GM23338 (cell line): ENCODE results near the gene WDR49. TPM values are rescaled to one million over a fixed set of nuclear protein-coding genes. Genes with fewer than 3 reads are reported as not detected.

Source experiments
- ATAC-seq: fragments of 200-7000 bp; cut with Tn5 transposase; 3 replicates; pipeline ENCODE4 v1.9.1; 2020
- DNase-seq: peaks from one replicate; pipeline ENCODE4 v3.0.0-alpha.2; 2015; ENCODE audit warnings: low spot score
- H2AFZ ChIP-seq: fragments of 200-600 bp; sonication (generic); 2 replicates; pipeline ENCODE4 v1.8.0; 2016; ENCODE audit warnings: antibody characterized with exemption, mild to moderate bottlenecking, moderate library complexity
- H3F3A ChIP-seq: fragments of 200-600 bp; sonication (generic); replicated peaks from 2 replicates; pipeline ENCODE4 v1.8.0; 2017; ENCODE audit warnings: antibody characterized with exemption, mixed run types, low read depth
- H3K27ac ChIP-seq: fragments of 200-600 bp; sonication (generic); 2 replicates; pipeline ENCODE4 v1.6.1; 2016; ENCODE audit warnings: low read depth
- H3K27me3 ChIP-seq: fragments of 200-600 bp; sonication (generic); 2 replicates; pipeline ENCODE4 v1.8.0; 2016; ENCODE audit warnings: mild to moderate bottlenecking, mixed run types, moderate library complexity; ENCODE audit not compliant: insufficient read depth
- H3K36me3 ChIP-seq: fragments of 200-600 bp; sonication (generic); 2 replicates; pipeline ENCODE4 v1.8.0; 2016; ENCODE audit warnings: mild to moderate bottlenecking; ENCODE audit not compliant: insufficient read depth
- H3K4me1 ChIP-seq: fragments of 200-600 bp; sonication (generic); 2 replicates; pipeline ENCODE4 v1.8.0; 2016; ENCODE audit warnings: mild to moderate bottlenecking, moderate library complexity; ENCODE audit not compliant: insufficient read depth
- H3K4me2 ChIP-seq: fragments of 200-600 bp; sonication (generic); 2 replicates; pipeline ENCODE4 v1.7.1; 2017; ENCODE audit warnings: mixed run types
- H3K4me3 ChIP-seq: fragments of 200-600 bp; sonication (generic); 2 replicates; pipeline ENCODE4 v1.6.1; 2016; ENCODE audit warnings: mixed run types
- H3K79me2 ChIP-seq: fragments of 200-600 bp; sonication (generic); replicated peaks from 2 replicates; pipeline ENCODE4 v1.8.0; 2017; ENCODE audit warnings: mild to moderate bottlenecking; ENCODE audit not compliant: insufficient read depth
- H3K9me2 ChIP-seq: fragments of 200-600 bp; sonication (generic); 2 replicates; pipeline ENCODE4 v1.8.0; 2017; ENCODE audit not compliant: insufficient read depth
- H4K20me1 ChIP-seq: fragments of 200-600 bp; sonication (generic); replicated peaks from 2 replicates; pipeline ENCODE4 v1.8.0; 2017; ENCODE audit warnings: mild to moderate bottlenecking; ENCODE audit not compliant: insufficient read depth
- H3K27ac Mint-ChIP-seq: 2 replicates; pipeline ENCODE4 v1.8.0; 2020; ENCODE audit warnings: inconsistent platforms, mild to moderate bottlenecking, moderate library complexity, mixed read lengths
- H3K27me3 Mint-ChIP-seq: 3 replicates; pipeline ENCODE4 v1.8.0; 2022; ENCODE audit warnings: low read depth, mild to moderate bottlenecking, moderate library complexity, mixed read lengths, inconsistent platforms; ENCODE audit not compliant: insufficient read depth, poor library complexity
- H3K36me3 Mint-ChIP-seq: 3 replicates; pipeline ENCODE4 v1.8.0; 2021; ENCODE audit warnings: low read depth, mild to moderate bottlenecking, inconsistent platforms, moderate library complexity, mixed read lengths
- H3K4me1 Mint-ChIP-seq: 3 replicates; pipeline ENCODE4 v1.8.0; 2020; ENCODE audit warnings: mild to moderate bottlenecking, inconsistent platforms, mixed read lengths
- H3K4me3 Mint-ChIP-seq: 3 replicates; pipeline ENCODE4 v1.8.0; 2021; ENCODE audit warnings: moderate library complexity, mild to moderate bottlenecking, inconsistent platforms, mixed read lengths
- H3K9me3 Mint-ChIP-seq: 3 replicates; pipeline ENCODE4 v1.8.0; 2020; ENCODE audit warnings: moderate library complexity, mild to moderate bottlenecking, inconsistent platforms, mixed read lengths
- CREB1 ChIP-seq: fragments of 250-450 bp; sonication (Bioruptor Pico); IDR thresholded peaks from 2 replicates; pipeline ENCODE4 v1.5.0; 2020; ENCODE audit warnings: low read depth, mild to moderate bottlenecking, moderate library complexity
- CTCF ChIP-seq, 2 experiments: fragments of 200-600 bp in 1 of 2; sonication (generic) in 1 of 2; conservative IDR thresholded peaks; 2 replicates each; pipeline versions ENCODE4 v1.5.1 to v1.6.1; 2016 to 2017; ENCODE audit warnings: antibody characterized with exemption in 2 of 2, low read depth in 2 of 2, mild to moderate bottlenecking in 2 of 2, moderate library complexity in 1 of 2
- EZH2 ChIP-seq: fragments of 200-600 bp; sonication (generic); IDR thresholded peaks from one replicate; pipeline ENCODE4 v1.8.0; 2017; ENCODE audit warnings: antibody characterized with exemption, mild to moderate bottlenecking, low read depth; ENCODE audit not compliant: unreplicated experiment
- EZH2phosphoT487 ChIP-seq: fragments of 200-600 bp; sonication (generic); IDR thresholded peaks from one replicate; pipeline ENCODE4 v1.8.1; 2018; ENCODE audit warnings: antibody characterized with exemption; ENCODE audit not compliant: unreplicated experiment
- JUNB ChIP-seq: IDR thresholded peaks from one replicate; pipeline ENCODE4 v1.6.1; 2016; ENCODE audit warnings: antibody characterized with exemption; ENCODE audit not compliant: unreplicated experiment
- POLR2AphosphoS5 ChIP-seq: IDR thresholded peaks from 2 replicates; pipeline ENCODE4 v1.6.1; 2016; ENCODE audit warnings: antibody characterized with exemption, low read depth
- REST ChIP-seq: IDR thresholded peaks from one replicate; pipeline ENCODE4 v1.6.1; 2018; ENCODE audit warnings: antibody characterized with exemption; ENCODE audit not compliant: unreplicated experiment
- STAT1 ChIP-seq: IDR thresholded peaks from one replicate; pipeline ENCODE4 v1.6.1; 2016; ENCODE audit warnings: antibody characterized with exemption; ENCODE audit not compliant: unreplicated experiment
- ZNF114 ChIP-seq: fragments of 250-450 bp; sonication (Bioruptor Pico); IDR thresholded peaks from 2 replicates; pipeline ENCODE4 v1.5.0; 2020; ENCODE audit warnings: mild to moderate bottlenecking, moderate library complexity
- ZNF331 ChIP-seq: fragments of 250-450 bp; sonication (Bioruptor Pico); IDR thresholded peaks from 2 replicates; pipeline ENCODE4 v1.5.0; 2020; ENCODE audit warnings: low read depth, mild to moderate bottlenecking, moderate library complexity
- polyA plus RNA-seq: library from polyadenylated mRNA; unstranded; fragments of >200 nt; fragmentation: Nextera tagmentation; extraction: Ambion mirVana; gene quantifications from 2 replicates; pipeline ENCODE4 v1.2.1, GENCODE V29; 2016
- total RNA-seq: library from RNA; depleted of rRNA; stranded (reverse); fragments of >200 nt; shearing (Covaris generic); gene quantifications from 2 replicates; pipeline ENCODE4 v1.2.3, GENCODE V29; 2014
- TF ChIP-seq, protein P1 (sequence below): IDR thresholded peaks from 2 replicates; pipeline ENCODE4 v1.6.1; 2016; ENCODE audit warnings: antibody characterized with exemption

Gene WDR49
- total and polyA plus RNA-seq, 2 experiments from 2014 or later = 1.4 to 1.9 TPM

- H3K4me2 ChIP-seq = no peak overlapping the region
- H3K9me2 ChIP-seq = no peaks in the 10 kb centered on the region
- Mint-ChIP-seq H3K9me3 (no peaks in the 10 kb centered on the region), H3K27me3 (peaks cover 3% of the 10 kb centered on the region), H3K4me3 (no peak overlapping the region), H3K4me1 (peaks cover 22% of the 10 kb centered on the region), H3K36me3 (no peaks in the 10 kb centered on the region), H3K27ac (no peak overlapping the region)
- no peak overlapping the region for H3K27ac ChIP-seq
- H2AFZ ChIP-seq = no peak overlapping the region
- no peaks in the 10 kb centered on the region for H3K27me3 ChIP-seq
- H3K36me3 ChIP-seq = no peaks in the 10 kb centered on the region
- ATAC-seq (no peak), DNase-seq (no peak)
- TF ChIP-seq EZH2 = no peak
- TF ChIP-seq POLR2AphosphoS5 = no peak
- no peak for TF ChIP-seq STAT1
- TF ChIP-seq REST = no peak
- TF ChIP-seq CTCF (conservative IDR thresholded peaks at IDR 0.05; ENCODE audit: low read depth in 2 of 2) = no peak
- TF ChIP-seq, protein P1, sequence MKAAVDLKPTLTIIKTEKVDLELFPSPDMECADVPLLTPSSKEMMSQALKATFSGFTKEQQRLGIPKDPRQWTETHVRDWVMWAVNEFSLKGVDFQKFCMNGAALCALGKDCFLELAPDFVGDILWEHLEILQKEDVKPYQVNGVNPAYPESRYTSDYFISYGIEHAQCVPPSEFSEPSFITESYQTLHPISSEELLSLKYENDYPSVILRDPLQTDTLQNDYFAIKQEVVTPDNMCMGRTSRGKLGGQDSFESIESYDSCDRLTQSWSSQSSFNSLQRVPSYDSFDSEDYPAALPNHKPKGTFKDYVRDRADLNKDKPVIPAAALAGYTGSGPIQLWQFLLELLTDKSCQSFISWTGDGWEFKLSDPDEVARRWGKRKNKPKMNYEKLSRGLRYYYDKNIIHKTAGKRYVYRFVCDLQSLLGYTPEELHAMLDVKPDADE = no peak
- no peak for TF ChIP-seq JUNB
- no peak for TF ChIP-seq ZNF331
- no peak for TF ChIP-seq EZH2phosphoT487
- no peak for TF ChIP-seq CREB1
- TF ChIP-seq ZNF114 (CRISPR knock-in tag) = no peak
- no peaks in the 10 kb centered on the region for H3F3A ChIP-seq
- no peak overlapping the region for H3K4me3 ChIP-seq
- no peaks in the 10 kb centered on the region for H4K20me1 ChIP-seq
- no peaks in the 10 kb centered on the region for H3K79me2 ChIP-seq
- H3K4me1 ChIP-seq = peaks cover 18% of the 10 kb centered on the region
These were observed 44.6 kb downstream of the WDR49 start for GRCh38 chr3:167609156-167609555.
